Left lung (tissue), 10 donors: ENCODE measurements around the gene SASH1. TPM values are rescaled to one million over a fixed set of nuclear protein-coding genes. Genes with fewer than 3 reads are reported as not detected.
A peak's percentile ranks its signal among the peaks of the same experiment; 100 is the strongest.

ENCODE experiments used
- ATAC-seq: fragments of 200-7000 bp; cut with Tn5 transposase; one replicate; pipeline ENCODE4 v1.9.1; 2020; ENCODE audit warnings: moderate library complexity
- DNase-seq, 4 donors: peaks; one replicate each; pipeline ENCODE4 v3.0.0-alpha.2; 2013 to 2020
- H3K27ac ChIP-seq, 2 donors: fragments of 200-600 bp; sonication (generic) in 1 of 2; one replicate each; pipeline versions ENCODE4 v1.5.0 to v1.8.0; 2020 to 2021
- H3K27me3 ChIP-seq, 2 donors: fragments of 200-600 bp; sonication (generic) in 1 of 2; one replicate each; pipeline versions ENCODE4 v1.5.0 to v1.8.0; 2020 to 2021
- H3K36me3 ChIP-seq, 2 donors: fragments of 200-600 bp; sonication (generic) in 1 of 2; one replicate each; pipeline versions ENCODE4 v1.5.0 to v1.8.0; 2020 to 2021
- H3K4me1 ChIP-seq, 2 donors: fragments of 200-600 bp; one replicate each; pipeline ENCODE4 v1.8.0; 2021
- H3K4me3 ChIP-seq, 2 donors: fragments of 200-600 bp; sonication (generic) in 1 of 2; one replicate each; pipeline versions ENCODE4 v1.5.0 to v1.8.0; 2020 to 2021; ENCODE audit warnings: mild to moderate bottlenecking in 1 of 2
- H3K9me3 ChIP-seq, 2 donors: fragments of 200-600 bp; sonication (generic) in 1 of 2; one replicate each; pipeline versions ENCODE4 v1.5.0 to v1.8.0; 2020 to 2021
- CTCF ChIP-seq, 2 donors: fragments of 200-600 bp; sonication (generic) in 1 of 2; IDR thresholded peaks; one replicate each; pipeline versions ENCODE4 v1.5.0 to v1.8.0; 2021; ENCODE audit warnings: antibody characterized with exemption in 2 of 2
- intact Hi-C, 2 donors: fragments of 100-400 bp; cut with DNase I; formaldehyde crosslinking; loops; one replicate each; pipeline versions ENCODE4 v1.11.2 to v1.14.2; 2022
- polyA plus RNA-seq, 6 donors: library from polyadenylated mRNA; unstranded; fragments of 120-200 nt; gene quantifications; one replicate each; pipeline ENCODE4 v1.2.1, GENCODE V29; 2013; ENCODE audit not compliant: insufficient read length in 6 of 6
- total RNA-seq, 2 donors: library from RNA; stranded (reverse); fragmentation: NEBNext Ultra II Directional; extraction: Animal tissue kit (Norgen Biotek cat#: 25700); gene quantifications; one replicate each; pipeline ENCODE4 v1.2.1, GENCODE V29; 2021
- donor health status: DM: no; HTN: yes; CAD: no.
- donor health status: DM: no; HTN: no; CAD: no.

The SASH1 gene
- total and polyA plus RNA-seq, 8 donors: 31.4 to 53.5 (median 34.8) TPM

- H3K9me3 ChIP-seq: no peaks in the 10 kb centered on the region
- H3K4me3 ChIP-seq: no peak overlapping the region
- DNase-seq (no peak), ATAC-seq (no peak)
- peaks cover 0 to 10% of the 10 kb centered on the region in 2 donors for H3K4me1 ChIP-seq
- no peaks in the 10 kb centered on the region for H3K27me3 ChIP-seq
- no peak for TF ChIP-seq CTCF (IDR thresholded peaks at IDR 0.05)
- no peak overlapping the region for H3K27ac ChIP-seq
- H3K36me3 ChIP-seq: peaks cover 0 to 11% of the 10 kb centered on the region in 2 donors
- intact Hi-C loops: no loop called here
Measured at GRCh38 chr6:148470156-148470555, 127.5 kb downstream of the SASH1 start.

DNA sequence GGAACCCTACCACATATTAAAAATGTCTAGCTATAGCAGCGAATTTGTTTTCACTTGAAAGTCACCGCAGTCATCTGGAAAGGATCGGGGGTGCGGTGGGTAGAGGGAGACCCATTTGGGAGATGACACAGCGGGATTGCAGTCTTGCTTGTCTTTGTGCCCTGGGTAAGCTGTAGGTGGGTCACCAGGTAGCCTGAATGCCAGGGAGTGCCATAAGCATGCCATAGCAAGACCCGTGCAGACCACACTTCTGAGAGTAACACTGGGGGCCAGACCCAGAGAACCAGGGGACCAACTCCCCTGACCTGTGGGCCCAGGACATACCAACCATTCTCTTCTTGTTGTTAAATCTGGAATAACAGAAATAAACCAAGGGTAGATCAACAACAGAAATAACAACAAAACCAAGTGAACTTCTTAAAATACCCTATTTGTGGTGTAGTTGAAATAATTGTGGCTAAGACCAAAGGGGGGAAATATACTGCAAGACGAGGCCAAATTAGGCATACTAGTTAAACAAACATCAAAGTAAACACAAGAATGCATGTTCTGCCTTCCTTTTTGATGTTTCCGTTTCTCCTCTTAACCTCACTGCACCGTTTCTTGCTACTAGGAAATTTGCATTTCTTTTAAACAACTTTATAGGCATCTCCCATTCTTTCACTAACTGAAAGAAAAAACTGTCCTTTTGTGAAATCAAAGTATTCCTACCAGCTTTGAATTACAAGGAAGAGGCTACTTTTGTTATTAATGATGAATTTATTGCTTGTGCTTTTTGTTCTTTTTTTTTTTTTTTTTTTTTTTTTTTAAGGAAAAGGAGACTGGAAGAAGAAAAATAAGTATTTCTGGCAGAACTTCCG is 128.2 kb downstream of the SASH1 start:
- Histone ChIP-seq H3K27ac (no peak overlapping the region), H3K4me3 (no peak overlapping the region), H3K36me3 (peaks cover 0 to 18% of the 10 kb centered on the region in 2 donors), H3K9me3 (no peaks in the 10 kb centered on the region), H3K27me3 (no peaks in the 10 kb centered on the region), H3K4me1 (peaks cover 0 to 4% of the 10 kb centered on the region in 2 donors)
- intact Hi-C loops: no loop called here
- DNase-seq: no peak
- no peak for TF ChIP-seq CTCF (IDR thresholded peaks at IDR 0.05)
- no peak for ATAC-seq

DNA sequence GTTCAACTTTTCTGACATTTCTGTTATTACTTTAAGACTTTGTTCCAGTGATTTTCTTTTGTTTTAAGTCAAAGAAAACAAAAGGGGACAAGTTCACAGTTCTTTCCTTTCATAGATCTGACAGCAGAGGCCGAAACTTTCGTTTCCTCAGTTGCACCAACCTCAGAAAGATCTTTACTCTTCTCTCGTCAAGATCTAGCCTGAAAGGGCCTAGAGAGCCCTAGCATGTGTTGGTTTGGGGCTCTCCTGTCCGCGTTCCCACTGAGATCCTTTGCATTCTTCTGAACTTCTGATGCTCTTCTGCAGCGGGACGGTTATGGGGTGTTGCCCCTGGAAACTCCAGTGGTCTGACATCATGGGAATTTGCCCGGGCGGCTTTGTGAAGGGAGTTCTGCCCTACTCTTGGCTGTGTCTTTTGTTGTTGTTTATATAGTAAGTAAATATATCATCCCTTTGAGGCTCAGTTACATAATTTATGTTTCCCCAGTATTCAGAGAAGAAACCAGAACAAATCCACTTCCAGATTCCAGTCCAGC is 129.1 kb downstream of the SASH1 start:
- no peak for TF ChIP-seq CTCF (IDR thresholded peaks at IDR 0.05)
- Histone ChIP-seq H3K9me3 (no peaks in the 10 kb centered on the region), H3K4me1 (no peaks in the 10 kb centered on the region), H3K36me3 (peaks cover 0 to 24% of the 10 kb centered on the region in 2 donors), H3K27me3 (no peaks in the 10 kb centered on the region), H3K27ac (peak overlapping the region; percentile 38 to 43), H3K4me3 (no peak overlapping the region)
- DNase-seq: peak in 2 of 4 donors; percentile 29 to 59
- ATAC-seq: peak; percentile 14
- intact Hi-C loops: no loop called here

GRCh38 chr6:148472171-148473105 is 129.8 kb downstream of the SASH1 start:
- no peaks in the 10 kb centered on the region for H3K4me1 ChIP-seq
- intact Hi-C loops: no loop called here
- no peaks in the 10 kb centered on the region for H3K27me3 ChIP-seq
- ATAC-seq: no peak
- peaks cover 0 to 24% of the 10 kb centered on the region in 2 donors for H3K36me3 ChIP-seq
- no peaks in the 10 kb centered on the region for H3K9me3 ChIP-seq
- H3K27ac ChIP-seq: peak overlapping the region in 1 of 2 donors; percentile 43
- H3K4me3 ChIP-seq: no peak overlapping the region
- no peak for TF ChIP-seq CTCF (IDR thresholded peaks at IDR 0.05)
- no peak for DNase-seq
